GM12891 (cell line): ENCODE results near the gene SMPD3.
A peak's percentile ranks its signal among the peaks of the same experiment; 100 is the strongest.

Source experiments
- DNase-seq: peaks from one replicate; pipeline ENCODE4 v3.0.0; 2011; ENCODE audit warnings: low spot score; ENCODE audit not compliant: insufficient read length
- FAIRE-seq: peaks from 2 replicates; lab custom pipeline; 2011; peaks lifted over from hg19 to GRCh38; lab: Jason Lieb, UNC
- PAX5 ChIP-seq: IDR thresholded peaks from 2 replicates; pipeline ENCODE4 v1.6.1; 2011; ENCODE audit warnings: low read length, moderate library complexity, mild to moderate bottlenecking; ENCODE audit not compliant: insufficient read depth, severe bottlenecking
- POLR2A ChIP-seq: IDR thresholded peaks from 2 replicates; pipeline ENCODE4 v1.6.1; 2011; ENCODE audit warnings: low read depth, low read length, control low read depth
- POLR2AphosphoS5 ChIP-seq: IDR thresholded peaks from 2 replicates; pipeline ENCODE4 v1.6.1; 2011; ENCODE audit warnings: low read depth, low read length, control low read depth
- POU2F2 ChIP-seq: IDR thresholded peaks from 2 replicates; pipeline ENCODE4 v1.6.1; 2011; ENCODE audit warnings: low read depth, mild to moderate bottlenecking, control low read depth, low read length, moderate library complexity
- SPI1 ChIP-seq: IDR thresholded peaks from 2 replicates; pipeline ENCODE4 v1.6.1; 2011; ENCODE audit warnings: low read depth, low read length, control low read depth
- TAF1 ChIP-seq: IDR thresholded peaks from 2 replicates; pipeline ENCODE4 v1.6.1; 2011; ENCODE audit warnings: low read depth, low read length, control low read depth

Gene SMPD3

GRCh38 chr16:68343137-68343536 lies 105.2 kb downstream of the SMPD3 start:
- DNase-seq, result no peak
- TF ChIP-seq PAX5 (no peak), TAF1 (no peak), POLR2AphosphoS5 (no peak), POU2F2 (no peak), POLR2A (no peak), SPI1 (no peak)
- FAIRE-seq, result no peak

GRCh38 chr16:68342620-68343019 lies 105.7 kb downstream of the SMPD3 start:
- FAIRE-seq (no peak), DNase-seq (no peak)
- TF ChIP-seq PAX5 (no peak), SPI1 (no peak), POLR2AphosphoS5 (no peak), POU2F2 (no peak)

GRCh38 chr16:68339214-68339613 lies 109.1 kb downstream of the SMPD3 start:
- DNase-seq (no peak), FAIRE-seq (no peak)
- TF ChIP-seq SPI1 (no peak), TAF1 (no peak), POLR2A (no peak), POLR2AphosphoS5 (no peak), POU2F2 (no peak), PAX5 (no peak)

GRCh38 chr16:68338326-68339119 lies 109.8 kb downstream of the SMPD3 start:
- FAIRE-seq, result no peak
- no peak for DNase-seq
- TF ChIP-seq PAX5 (no peak), SPI1 (no peak), POLR2AphosphoS5 (no peak), POU2F2 (no peak), TAF1 (no peak), POLR2A (no peak)

GRCh38 chr16:68335175-68335574 lies 113.1 kb downstream of the SMPD3 start:
- DNase-seq (no peak), FAIRE-seq (no peak)
- TF ChIP-seq SPI1, result no peak
- no peak for TF ChIP-seq POLR2A
- no peak for TF ChIP-seq POLR2AphosphoS5
- TF ChIP-seq TAF1, result no peak
- TF ChIP-seq POU2F2, result no peak
- TF ChIP-seq PAX5, result no peak

GRCh38 chr16:68332411-68333121 lies 115.7 kb downstream of the SMPD3 start:
- DNase-seq (no peak), FAIRE-seq (peak; percentile 5)
- TF ChIP-seq TAF1, result no peak
- peak; percentile 63 for TF ChIP-seq SPI1

- TF ChIP-seq POLR2AphosphoS5 (no peak), POU2F2 (no peak), SPI1 (no peak), POLR2A (no peak), TAF1 (no peak), PAX5 (no peak)
- FAIRE-seq, result peak; percentile 35
- DNase-seq, result no peak
Measured at GRCh38 chr16:68331879-68332410, 116.4 kb downstream of the SMPD3 start.

- no peak for TF ChIP-seq POLR2AphosphoS5
- TF ChIP-seq PAX5, result no peak
- no peak for TF ChIP-seq SPI1
- no peak for TF ChIP-seq POU2F2
- no peak for TF ChIP-seq POLR2A
- TF ChIP-seq TAF1, result no peak
- no peak for FAIRE-seq
- no peak for DNase-seq
Measured at GRCh38 chr16:68328860-68329390, 119.4 kb downstream of the SMPD3 start.

GRCh38 chr16:68328151-68328859 lies 120.0 kb downstream of the SMPD3 start:
- FAIRE-seq (peak; percentile 88), DNase-seq (peak; percentile 62)

More at GRCh38 chr16:68328151-68328859, 120.0 kb downstream of the SMPD3 start:
- TF ChIP-seq POU2F2 (no peak), PAX5 (no peak), POLR2AphosphoS5 (no peak), SPI1 (no peak), TAF1 (no peak), POLR2A (no peak)
